Epithelial cell of umbilical artery (primary cell): Measurements from ENCODE around the gene DAGLB. TPM values are rescaled to one million over a fixed set of nuclear protein-coding genes. Genes with fewer than 3 reads are reported as not detected.

Experiments
- total RNA-seq: library from RNA; depleted of rRNA; stranded (reverse); fragments of >200 nt; gene quantifications from 2 replicates; pipeline ENCODE4 v1.2.3, GENCODE V29; 2014

The DAGLB gene, protein sequence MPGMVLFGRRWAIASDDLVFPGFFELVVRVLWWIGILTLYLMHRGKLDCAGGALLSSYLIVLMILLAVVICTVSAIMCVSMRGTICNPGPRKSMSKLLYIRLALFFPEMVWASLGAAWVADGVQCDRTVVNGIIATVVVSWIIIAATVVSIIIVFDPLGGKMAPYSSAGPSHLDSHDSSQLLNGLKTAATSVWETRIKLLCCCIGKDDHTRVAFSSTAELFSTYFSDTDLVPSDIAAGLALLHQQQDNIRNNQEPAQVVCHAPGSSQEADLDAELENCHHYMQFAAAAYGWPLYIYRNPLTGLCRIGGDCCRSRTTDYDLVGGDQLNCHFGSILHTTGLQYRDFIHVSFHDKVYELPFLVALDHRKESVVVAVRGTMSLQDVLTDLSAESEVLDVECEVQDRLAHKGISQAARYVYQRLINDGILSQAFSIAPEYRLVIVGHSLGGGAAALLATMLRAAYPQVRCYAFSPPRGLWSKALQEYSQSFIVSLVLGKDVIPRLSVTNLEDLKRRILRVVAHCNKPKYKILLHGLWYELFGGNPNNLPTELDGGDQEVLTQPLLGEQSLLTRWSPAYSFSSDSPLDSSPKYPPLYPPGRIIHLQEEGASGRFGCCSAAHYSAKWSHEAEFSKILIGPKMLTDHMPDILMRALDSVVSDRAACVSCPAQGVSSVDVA
- total RNA-seq, result 21.1 and 22.2 TPM in 2 replicates

DNA sequence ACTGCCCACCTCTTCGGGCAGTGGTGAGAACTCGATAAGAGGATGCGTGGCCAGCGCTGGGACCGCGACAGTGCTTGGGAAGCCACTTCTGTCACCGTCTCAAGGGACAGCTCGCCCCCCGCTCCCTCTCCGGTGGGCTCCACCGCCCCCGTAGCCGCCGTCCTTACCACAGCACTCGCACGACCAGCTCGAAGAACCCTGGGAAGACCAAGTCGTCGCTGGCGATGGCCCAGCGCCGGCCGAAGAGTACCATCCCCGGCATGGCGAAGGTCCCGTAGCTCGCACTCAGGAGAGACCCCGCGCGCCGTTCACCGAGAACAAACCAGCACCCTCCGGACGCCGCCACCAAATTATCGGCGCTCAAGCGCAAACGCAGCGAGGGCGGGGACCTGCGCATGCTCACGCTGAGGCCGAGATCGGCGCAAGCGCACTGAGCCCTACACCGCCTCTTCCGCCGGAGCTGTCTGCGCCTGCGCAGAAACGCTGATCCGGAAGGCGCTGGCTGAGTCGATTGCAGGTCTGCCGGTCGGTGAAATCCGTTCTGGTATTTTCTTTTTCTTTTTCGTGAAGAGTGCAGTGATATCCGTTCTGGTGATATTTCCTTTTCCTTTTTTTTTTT lies at the start of gene DAGLB:
TSS of gene DAGLB (minus strand) at position 374 of the 619 bp plus-strand sequence. CDS start at position 262, 112 bp downstream.

Other genes with a start within 250 kb of the DAGLB start
- gene CYTH3, start 175.3 kb downstream of the DAGLB start, total RNA-seq, result 6.8 and 7.1 TPM in 2 replicates
- 14.0 and 14.7 TPM in 2 replicates for gene FAM220A, start 99.0 kb downstream of the DAGLB start, total RNA-seq
- 42.9 and 53.9 TPM in 2 replicates for gene RAC1, start 73.4 kb downstream of the DAGLB start, total RNA-seq
- gene KDELR2, start 36.2 kb upstream of the DAGLB start, total RNA-seq, result 146 and 149 TPM in 2 replicates
- not detected in 2 replicates for gene GRID2IP, start 103.5 kb upstream of the DAGLB start, total RNA-seq
- gene ZDHHC4, start 129.5 kb upstream of the DAGLB start, total RNA-seq, result 33.0 and 37.7 TPM in 2 replicates
- gene INTS15, start 142.1 kb upstream of the DAGLB start, total RNA-seq, result 9.1 and 11.2 TPM in 2 replicates
- gene ZNF853, start 167.7 kb upstream of the DAGLB start, total RNA-seq, result 0.15 and 0.97 TPM in 2 replicates
- gene ZNF316, start 189.4 kb upstream of the DAGLB start, total RNA-seq, result 11.1 and 12.3 TPM in 2 replicates